A549 (cell line): ENCODE results near the gene IFT80.
A peak's percentile ranks its signal among the peaks of the same experiment; 100 is the strongest.

Experiments
- CEBPB ChIP-seq, 2 experiments: fragments of >200 bp in 1 of 2; sonication (Bioruptor Twin) in 1 of 2; formaldehyde crosslinking in 1 of 2; IDR thresholded peaks; 2 replicates each; pipeline ENCODE4 v1.6.1; 2012 to 2016
- CHD2 ChIP-seq: fragments of 150-350 bp; IDR thresholded peaks from 2 replicates; pipeline ENCODE4 v1.6.1; 2014; ENCODE audit warnings: low read length; ENCODE audit not compliant: partially characterized antibody
- CHD4 ChIP-seq: fragments of 200-600 bp; sonication (generic); IDR thresholded peaks from 2 replicates; pipeline ENCODE4 v1.6.1; 2016; ENCODE audit warnings: antibody characterized with exemption, mild to moderate bottlenecking, borderline replicate concordance
- CTCF ChIP-seq: fragments of >200 bp; sonication (Bioruptor Twin); formaldehyde crosslinking; IDR thresholded peaks from 3 replicates; pipeline ENCODE4 v1.5.1; 2016
- MAX ChIP-seq: IDR thresholded peaks from 2 replicates; pipeline ENCODE4 v1.6.1; 2012
- NFE2L2 ChIP-seq: fragments of 150-350 bp; conservative IDR thresholded peaks from 2 replicates; pipeline ENCODE4 v1.6.1; 2014; ENCODE audit warnings: low read length
- PBX3 ChIP-seq: IDR thresholded peaks from 2 replicates; pipeline ENCODE4 v1.6.1; 2012
- POLR2A ChIP-seq: IDR thresholded peaks from 2 replicates; pipeline ENCODE4 v1.6.1; 2012; ENCODE audit warnings: mild to moderate bottlenecking, low read length
- RAD21 ChIP-seq, 2 experiments: fragments of >200 bp in 1 of 2; sonication (Bioruptor Twin) in 1 of 2; formaldehyde crosslinking in 1 of 2; IDR thresholded peaks in 1 of 2; conservative IDR thresholded peaks in 1 of 2; 2 replicates in 1 of 2; 3 replicates in 1 of 2; pipeline ENCODE4 v1.6.1; 2012 to 2018; ENCODE audit warnings: inconsistent platforms in 1 of 2
- REST ChIP-seq: fragments of 200-600 bp; sonication (generic); IDR thresholded peaks from 2 replicates; pipeline ENCODE4 v1.6.1; 2016; ENCODE audit warnings: antibody characterized with exemption, mild to moderate bottlenecking, moderate library complexity
- RFX5 ChIP-seq: fragments of 450-650 bp; IDR thresholded peaks from 2 replicates; pipeline ENCODE4 v1.7.1; 2014; ENCODE audit warnings: antibody characterized with exemption, mild to moderate bottlenecking, moderate library complexity
- RNF2 ChIP-seq: fragments of 200-600 bp; sonication (generic); IDR thresholded peaks from 2 replicates; pipeline ENCODE4 v1.6.1; 2016; ENCODE audit warnings: low read depth, mild to moderate bottlenecking, antibody characterized with exemption, moderate library complexity, borderline replicate concordance

GRCh38 chr3:160225176-160226025, 173.6 kb downstream of the IFT80 start, which contains the start of gene C3orf80:
- TF ChIP-seq MAX: peak; percentile 55; the same call in 1 of the 2 replicates
- TF ChIP-seq REST: 0 out of 2 replicates have a peak, but pooled peaks have one; percentile 26
- TF ChIP-seq CTCF: peak; percentile 58
- no peak for TF ChIP-seq CHD2
- TF ChIP-seq NFE2L2: no peak
- no peak for TF ChIP-seq RFX5
- no peak for TF ChIP-seq CHD4
- peak; percentile 44 for TF ChIP-seq POLR2A
- TF ChIP-seq CEBPB (IDR thresholded peaks at IDR 0.05): no peak
- TF ChIP-seq RNF2: no peak
- TF ChIP-seq RAD21 (conservative IDR thresholded peaks at IDR 0.05 in 1 of 2, IDR thresholded peaks at IDR 0.05 in 1 of 2): peak in 1 of 2 experiments; percentile 56; a peak in 3 of 5 replicates
- TF ChIP-seq PBX3: no peak
